WTC11 (cell line): Measurements from ENCODE around the gene GPR3.

Experiments
- ATF1 ChIP-seq: sonication (generic); formaldehyde crosslinking; IDR thresholded peaks from 2 replicates; pipeline ENCODE4 v1.8.1; 2023; ENCODE audit warnings: mild to moderate bottlenecking, moderate library complexity, missing genetic modification reagents
- ATF2 ChIP-seq: sonication (generic); formaldehyde crosslinking; IDR thresholded peaks from 2 replicates; pipeline ENCODE4 v1.8.1; 2022; ENCODE audit warnings: low read depth, missing genetic modification reagents, borderline replicate concordance
- CREM ChIP-seq: sonication (generic); formaldehyde crosslinking; IDR thresholded peaks from 2 replicates; pipeline ENCODE4 v1.8.1; 2022; ENCODE audit warnings: mild to moderate bottlenecking, missing genetic modification reagents, moderate library complexity
- CTCF ChIP-seq: fragments of 200-600 bp; IDR thresholded peaks from 2 replicates; pipeline ENCODE4 v1.8.0; 2022; ENCODE audit warnings: antibody characterized with exemption
- ERG ChIP-seq: fragments of 250-450 bp; sonication (Bioruptor Pico); IDR thresholded peaks from 2 replicates; pipeline ENCODE4 v1.8.0; 2021; ENCODE audit warnings: mild to moderate bottlenecking
- KAT7 ChIP-seq: sonication (generic); formaldehyde crosslinking; IDR thresholded peaks from 2 replicates; pipeline ENCODE4 v1.8.1; 2023; ENCODE audit warnings: missing genetic modification reagents, mild to moderate bottlenecking, borderline replicate concordance
- NFE2L1 ChIP-seq: sonication (generic); formaldehyde crosslinking; IDR thresholded peaks from 2 replicates; pipeline ENCODE4 v1.8.1; 2023; ENCODE audit warnings: missing genetic modification reagents
- SP1 ChIP-seq: sonication (generic); formaldehyde crosslinking; conservative IDR thresholded peaks from 2 replicates; pipeline ENCODE4 v1.8.1; 2022; ENCODE audit warnings: missing genetic modification reagents
- TEAD4 ChIP-seq: sonication (generic); formaldehyde crosslinking; IDR thresholded peaks from 2 replicates; pipeline ENCODE4 v1.8.0; 2022; ENCODE audit warnings: mild to moderate bottlenecking, missing genetic modification reagents
- USF2 ChIP-seq: sonication (generic); formaldehyde crosslinking; IDR thresholded peaks from 2 replicates; pipeline ENCODE4 v1.8.1; 2023; ENCODE audit warnings: mild to moderate bottlenecking, missing genetic modification reagents, moderate library complexity
- ZNF281 ChIP-seq: sonication (generic); formaldehyde crosslinking; IDR thresholded peaks from 2 replicates; pipeline ENCODE4 v1.8.0; 2023; ENCODE audit warnings: mild to moderate bottlenecking, missing genetic modification reagents
- TF ChIP-seq, protein P1 (sequence below): sonication (generic); formaldehyde crosslinking; IDR thresholded peaks from 2 replicates; pipeline ENCODE4 v1.8.0; 2022; ENCODE audit warnings: mild to moderate bottlenecking, missing genetic modification reagents
- TF ChIP-seq, protein P2 (sequence below): sonication (generic); formaldehyde crosslinking; IDR thresholded peaks from 2 replicates; pipeline ENCODE4 v1.8.0; 2022; ENCODE audit warnings: mild to moderate bottlenecking, missing genetic modification reagents

DNA sequence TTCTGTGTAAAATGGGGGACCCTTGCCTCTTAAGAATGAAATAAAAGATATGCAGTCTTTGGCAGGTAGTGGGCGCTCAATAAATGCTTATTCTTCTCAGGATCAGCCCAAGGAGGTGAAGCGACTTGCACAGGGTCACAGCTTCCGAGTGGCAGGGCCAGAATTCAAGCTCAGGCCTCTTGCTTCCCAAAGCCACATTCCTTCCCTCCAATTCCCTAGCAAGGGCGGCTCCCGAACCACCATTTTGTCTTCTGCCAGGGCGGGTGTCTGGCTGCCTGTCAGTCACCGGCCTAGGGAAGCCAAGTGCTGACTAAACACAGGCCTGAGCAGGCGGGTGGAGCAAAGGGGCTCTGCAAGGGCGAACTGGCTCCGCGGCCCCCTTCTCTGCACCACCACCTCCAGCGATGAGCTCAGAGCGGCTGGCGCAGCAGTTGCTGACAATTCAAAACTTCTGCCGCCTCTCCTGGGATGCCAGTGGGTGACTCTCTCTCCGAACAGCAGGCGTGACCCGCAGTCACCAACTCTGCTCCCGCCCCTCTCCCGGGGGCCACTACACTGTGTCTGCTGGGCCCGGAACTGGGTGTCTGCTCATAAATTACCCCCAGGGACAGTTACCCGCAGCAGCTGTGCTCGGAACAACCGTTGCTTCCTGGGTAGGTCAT lies 10.8 kb downstream of the GPR3 start:
- TF ChIP-seq ATF1 (CRISPR knock-in tag) = no peak
- TF ChIP-seq, protein P1, sequence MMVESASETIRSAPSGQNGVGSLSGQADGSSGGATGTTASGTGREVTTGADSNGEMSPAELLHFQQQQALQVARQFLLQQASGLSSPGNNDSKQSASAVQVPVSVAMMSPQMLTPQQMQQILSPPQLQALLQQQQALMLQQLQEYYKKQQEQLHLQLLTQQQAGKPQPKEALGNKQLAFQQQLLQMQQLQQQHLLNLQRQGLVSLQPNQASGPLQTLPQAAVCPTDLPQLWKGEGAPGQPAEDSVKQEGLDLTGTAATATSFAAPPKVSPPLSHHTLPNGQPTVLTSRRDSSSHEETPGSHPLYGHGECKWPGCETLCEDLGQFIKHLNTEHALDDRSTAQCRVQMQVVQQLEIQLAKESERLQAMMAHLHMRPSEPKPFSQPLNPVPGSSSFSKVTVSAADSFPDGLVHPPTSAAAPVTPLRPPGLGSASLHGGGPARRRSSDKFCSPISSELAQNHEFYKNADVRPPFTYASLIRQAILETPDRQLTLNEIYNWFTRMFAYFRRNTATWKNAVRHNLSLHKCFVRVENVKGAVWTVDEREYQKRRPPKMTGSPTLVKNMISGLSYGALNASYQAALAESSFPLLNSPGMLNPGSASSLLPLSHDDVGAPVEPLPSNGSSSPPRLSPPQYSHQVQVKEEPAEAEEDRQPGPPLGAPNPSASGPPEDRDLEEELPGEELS (CRISPR knock-in tag) = no peak
- TF ChIP-seq, protein P2, sequence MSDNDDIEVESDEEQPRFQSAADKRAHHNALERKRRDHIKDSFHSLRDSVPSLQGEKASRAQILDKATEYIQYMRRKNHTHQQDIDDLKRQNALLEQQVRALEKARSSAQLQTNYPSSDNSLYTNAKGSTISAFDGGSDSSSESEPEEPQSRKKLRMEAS = no peak
- TF ChIP-seq TEAD4 = no peak
- TF ChIP-seq KAT7 = no peak
- TF ChIP-seq CTCF = peak; percentile 14; the same call in 1 of the 2 replicates
- TF ChIP-seq ZNF281 = no peak
- no peak for TF ChIP-seq NFE2L1
- TF ChIP-seq USF2 (CRISPR knock-in tag) = no peak
- TF ChIP-seq SP1 (CRISPR knock-in tag) = no peak
- no peak for TF ChIP-seq CREM (CRISPR knock-in tag)
- no peak for TF ChIP-seq ERG (CRISPR knock-in tag)
- no peak for TF ChIP-seq ATF2 (CRISPR knock-in tag)
